GM19023 (cell line): Measurements from ENCODE around the gene ARHGAP8.
"Not testable (repeated sequence)": the region's sequence is repeated elsewhere in the genome, so short reads cannot be mapped to it uniquely, and the experiment has no call there.

Experiments
- ATAC-seq: cut with Tn5 transposase; IDR thresholded peaks from one replicate; pipeline ENCODE4 v1.9.1; 2021; ENCODE audit warnings: mild to moderate bottlenecking, moderate library complexity; ENCODE audit not compliant: unreplicated experiment

Gene ARHGAP8

DNA sequence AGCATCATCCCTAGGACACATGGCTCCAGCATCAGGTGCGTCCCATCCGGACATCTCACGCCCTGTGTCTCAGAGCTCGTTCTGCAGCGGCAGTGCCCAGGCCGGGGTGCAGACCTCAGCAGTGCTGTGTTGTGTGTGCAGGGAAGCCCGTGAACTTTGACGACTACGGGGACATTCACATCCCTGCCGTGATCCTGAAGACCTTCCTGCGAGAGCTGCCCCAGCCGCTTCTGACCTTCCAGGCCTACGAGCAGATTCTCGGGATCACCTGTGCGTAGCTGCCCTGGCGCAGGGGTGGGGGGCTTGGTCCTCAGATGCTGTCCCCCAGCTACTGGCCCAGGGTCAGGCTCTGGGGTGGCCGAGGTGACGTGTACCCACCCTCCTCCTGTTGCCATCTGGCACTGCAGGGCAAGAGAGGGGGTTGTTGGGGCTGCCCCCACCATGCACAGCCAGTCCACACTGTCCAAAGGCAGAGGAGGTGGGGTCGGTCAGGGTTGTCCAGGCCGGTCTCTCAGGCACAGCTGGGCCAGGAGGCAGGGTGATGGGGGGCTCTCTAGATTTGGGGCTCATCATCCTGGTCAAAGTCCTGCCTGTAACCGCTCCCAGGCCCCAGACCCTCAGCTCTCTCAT is 96.5 kb downstream of the ARHGAP8 start:
- ATAC-seq, result no peak

- ATAC-seq, result no peak
Measured at GRCh38 chr22:44850946-44851345, 98.6 kb downstream of the ARHGAP8 start.

DNA sequence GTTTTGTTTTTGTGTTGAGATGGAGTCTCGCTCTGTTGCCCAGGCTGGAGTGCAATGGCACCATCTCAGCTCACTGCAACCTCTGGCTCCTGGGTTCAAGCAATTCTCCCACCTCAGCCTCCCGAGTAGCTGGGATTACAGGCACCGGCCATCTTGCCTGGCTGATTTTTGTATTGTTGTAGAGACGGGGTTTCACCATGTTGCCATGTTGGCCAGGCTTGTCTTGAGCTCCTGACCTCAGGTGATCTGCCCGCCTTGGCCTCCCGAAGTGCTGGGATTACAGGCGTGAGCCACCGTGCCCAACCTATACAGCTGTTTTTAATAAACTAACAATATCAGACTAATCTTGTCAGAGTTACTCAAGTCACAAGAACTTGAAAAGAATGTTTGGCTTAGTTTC is 102.3 kb downstream of the ARHGAP8 start:
- not testable (repeated sequence) for ATAC-seq

DNA sequence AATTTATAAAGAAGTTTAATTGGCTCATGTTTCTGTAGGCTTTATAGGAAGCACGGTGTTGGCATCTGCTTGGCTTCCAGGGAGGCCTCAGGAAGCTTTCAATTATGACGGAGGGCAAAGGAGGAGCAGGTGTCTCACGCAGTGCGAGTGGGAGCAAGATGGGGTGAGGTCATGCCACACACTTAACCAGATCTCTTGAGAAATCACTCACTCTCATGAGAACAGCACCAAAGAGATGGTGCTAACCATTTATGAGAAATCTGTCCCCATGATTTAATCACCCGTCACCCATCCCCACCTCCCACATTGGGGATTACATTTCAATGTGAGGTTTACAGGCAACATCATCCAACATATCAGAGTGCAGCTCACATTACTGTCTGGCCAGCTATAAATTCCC is 103.5 kb downstream of the ARHGAP8 start:
- no peak for ATAC-seq

GRCh38 chr22:44858819-44859218 is 106.4 kb downstream of the ARHGAP8 start:
- not testable (repeated sequence) for ATAC-seq

GRCh38 chr22:44859641-44860040 is 107.3 kb downstream of the ARHGAP8 start:
- no peak for ATAC-seq

GRCh38 chr22:44860311-44860710 is 107.9 kb downstream of the ARHGAP8 start:
- no peak for ATAC-seq

- ATAC-seq, result no peak
Measured at GRCh38 chr22:44861245-44861644, 108.9 kb downstream of the ARHGAP8 start.

GRCh38 chr22:44862281-44862680 is 109.9 kb downstream of the ARHGAP8 start:
- no peak for ATAC-seq

DNA sequence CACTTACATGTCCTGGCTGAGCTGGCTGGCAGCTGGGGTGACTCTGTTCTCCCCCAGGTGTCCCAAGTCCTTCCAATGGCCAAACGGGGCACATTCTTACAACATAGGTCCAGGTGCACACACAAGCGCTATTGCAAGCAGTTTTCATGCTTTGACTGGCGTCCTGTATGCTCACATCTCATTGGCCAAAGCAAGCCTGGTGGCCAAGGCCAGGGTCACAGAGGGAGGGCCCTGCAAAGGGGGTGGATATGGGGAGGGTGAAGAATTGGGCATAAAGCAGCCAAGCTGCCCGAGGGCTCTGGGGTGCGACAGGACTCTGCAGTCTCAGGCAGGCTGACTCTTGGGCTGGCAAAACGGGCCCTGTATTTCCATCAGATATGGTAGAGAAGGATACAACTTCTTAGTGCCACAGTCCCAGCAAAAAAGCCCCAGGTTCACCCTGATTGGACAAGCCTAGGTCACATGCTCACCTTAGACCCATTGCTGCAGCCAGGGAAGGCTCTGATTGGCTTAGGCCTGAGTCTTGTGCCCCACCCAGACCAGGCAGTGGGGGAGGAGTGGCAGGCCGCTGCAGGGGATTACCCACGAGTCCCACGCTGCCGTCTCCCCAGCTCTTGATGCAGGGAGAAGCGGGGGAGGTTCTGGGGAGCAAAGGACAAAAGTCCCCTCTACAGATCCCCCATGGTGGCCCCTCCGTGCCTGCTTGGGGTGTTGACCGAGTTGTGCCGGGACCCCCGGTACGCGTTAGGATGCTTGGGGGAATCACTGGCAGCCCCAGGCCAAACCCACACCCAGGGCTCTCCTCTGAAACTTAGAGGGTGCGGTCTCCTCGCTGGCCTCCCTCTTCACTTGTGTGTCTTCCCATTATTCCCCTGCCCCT is 110.8 kb downstream of the ARHGAP8 start:
- ATAC-seq, result no peak

DNA sequence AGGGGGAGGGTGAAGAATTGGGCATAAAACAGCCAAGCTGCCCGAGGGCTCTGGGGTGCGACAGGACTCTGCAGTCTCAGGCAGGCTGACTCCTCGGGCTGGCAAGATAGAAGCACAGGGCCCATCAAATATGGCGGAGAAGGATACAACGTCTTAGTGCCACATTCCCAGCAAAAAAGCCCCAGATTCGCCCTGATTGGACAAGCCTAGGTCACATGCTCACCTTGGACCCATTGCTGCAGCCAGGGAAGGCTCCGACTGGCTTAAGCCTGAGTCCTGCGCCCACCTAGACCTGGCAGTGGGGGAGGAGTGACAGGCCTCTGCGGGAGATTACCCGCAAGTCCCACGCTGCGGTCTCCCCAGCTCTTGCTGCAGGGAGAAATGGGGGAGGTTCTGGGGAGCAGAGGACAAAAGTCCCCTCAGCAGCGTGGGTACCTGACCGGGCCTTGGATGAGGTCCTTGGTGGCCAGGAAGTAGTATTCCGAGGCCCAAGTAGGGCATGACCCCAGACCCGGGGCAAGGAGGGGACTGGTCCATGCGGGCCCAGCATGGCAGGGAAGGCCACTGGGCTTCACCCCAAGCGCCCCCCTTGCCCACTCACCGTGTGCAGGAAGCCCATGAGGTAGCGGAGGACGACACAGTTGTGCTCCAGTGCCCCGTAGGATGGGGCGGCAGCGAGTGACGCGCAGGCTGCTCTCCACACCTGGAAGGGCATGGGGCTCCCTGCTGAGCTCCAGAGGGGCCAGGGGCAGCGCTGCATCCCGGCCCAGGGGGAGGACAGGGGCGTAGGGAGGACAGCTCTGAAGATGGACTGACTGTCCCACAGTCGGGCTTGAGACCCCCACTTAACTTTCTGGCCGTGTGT is 113.0 kb downstream of the ARHGAP8 start:
- no peak for ATAC-seq

DNA sequence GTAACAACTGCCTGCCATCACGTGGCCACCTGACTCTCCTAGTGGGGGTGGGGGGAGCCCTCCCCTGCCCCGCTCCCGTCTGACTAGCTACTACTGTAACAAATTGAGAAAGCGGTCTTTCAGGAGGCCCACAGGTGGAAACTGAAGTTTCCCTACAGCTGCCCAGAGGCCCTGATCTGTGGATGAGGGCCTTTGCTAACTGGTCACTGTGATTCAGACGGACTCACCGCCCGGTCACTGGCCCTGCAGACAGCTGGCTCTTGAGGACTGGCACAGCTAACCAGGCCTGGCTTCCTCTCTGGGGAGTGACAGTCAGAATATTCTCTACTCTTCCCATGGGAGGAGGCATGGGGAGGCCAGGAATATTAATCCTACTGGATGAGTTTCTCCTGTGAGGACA is 116.8 kb downstream of the ARHGAP8 start:
- ATAC-seq, result no peak

GRCh38 chr22:44870021-44870420 is 117.6 kb downstream of the ARHGAP8 start:
- ATAC-seq, result no peak

- ATAC-seq, result no peak
Measured at GRCh38 chr22:44871782-44872181, 119.4 kb downstream of the ARHGAP8 start.

DNA sequence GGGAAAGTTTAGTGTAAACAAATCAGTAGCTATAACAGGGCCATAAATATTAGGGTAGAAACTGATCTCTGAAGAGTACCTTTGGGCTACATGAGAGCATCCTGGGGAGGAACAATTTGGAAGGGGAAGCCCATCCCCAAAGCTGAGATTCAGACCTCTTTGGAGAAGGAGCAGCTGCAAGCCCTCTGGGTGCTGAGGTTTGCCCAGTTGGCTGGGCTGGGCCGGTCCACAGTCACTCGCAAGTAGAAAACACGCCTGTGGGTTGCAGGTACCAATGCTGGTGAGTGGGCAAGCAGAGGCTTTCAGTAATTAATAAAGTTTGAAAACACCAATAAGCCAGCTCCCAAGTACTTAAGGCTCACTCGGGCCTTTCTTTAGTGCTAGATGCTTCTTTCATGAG is 124.5 kb downstream of the ARHGAP8 start:
- no peak for ATAC-seq

- no peak for ATAC-seq
Measured at GRCh38 chr22:44878483-44879300, 126.3 kb downstream of the ARHGAP8 start.

DNA sequence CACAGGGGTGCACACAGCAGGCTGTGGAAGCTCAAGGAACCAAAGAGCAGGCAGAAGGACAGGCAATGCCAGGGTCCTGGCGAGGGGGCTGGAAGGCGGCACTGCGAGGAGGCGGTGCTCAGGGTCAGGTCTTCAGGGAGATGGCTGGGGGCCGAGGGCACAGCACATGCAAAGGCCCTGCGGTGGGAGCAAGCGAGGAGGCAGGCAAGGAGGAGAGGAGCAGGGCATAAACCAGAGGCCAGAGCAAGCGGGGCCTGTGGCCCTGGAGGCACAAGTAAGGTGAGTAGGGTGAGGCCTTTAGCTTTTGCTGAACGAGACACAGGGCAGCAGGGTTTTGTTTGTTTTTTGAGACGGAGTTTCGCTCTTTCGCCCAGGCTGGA is 126.9 kb downstream of the ARHGAP8 start:
- ATAC-seq, result no peak

GRCh38 chr22:44880610-44881290 is 128.4 kb downstream of the ARHGAP8 start:
- ATAC-seq, result no peak

DNA sequence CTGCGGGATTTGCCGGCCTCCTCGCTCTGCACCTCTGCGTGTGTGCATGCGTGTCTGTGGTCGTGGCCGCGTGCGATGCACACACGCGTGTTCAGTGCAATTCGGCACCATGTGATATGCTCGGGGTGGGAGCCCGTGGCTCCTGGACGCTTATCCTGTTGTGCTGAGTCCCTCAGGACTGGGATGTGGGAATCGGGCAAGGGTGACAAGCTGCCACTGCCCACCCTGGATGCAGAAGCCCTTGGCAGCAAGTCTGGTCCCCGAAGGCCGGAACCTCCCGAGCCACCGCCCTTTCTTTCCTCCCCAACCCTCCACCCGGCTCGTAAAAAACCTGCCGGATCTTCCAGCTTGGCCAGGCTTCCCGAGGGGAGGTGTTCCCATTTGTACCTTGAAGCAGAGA is 129.2 kb downstream of the ARHGAP8 start:
- ATAC-seq, result no peak
